Measurements from ENCODE around the gene IGSF9. TPM values are rescaled to one million over a fixed set of nuclear protein-coding genes. Genes with fewer than 3 reads are reported as not detected.
A peak's percentile ranks its signal among the peaks of the same experiment; 100 is the strongest.

Gene IGSF9
- total RNA-seq (2014; rRNA removed; shearing (Covaris generic)) (23.5 and 27.6 TPM in 2 replicates), polyA plus RNA-seq (2016; fragmentation: Nextera tagmentation; extraction: Ambion mirVana) (9.3 and 10.3 TPM in 2 replicates)
- long read RNA-seq, partial matches to known transcripts, result 1 of 2 reads
- long read RNA-seq, other reads (novel, unspliced or antisense), result 1 of 2 reads

- H3K9me2 ChIP-seq (ENCODE audit: insufficient read depth), result peaks cover 11% of the 10 kb centered on the region
- H2AFZ ChIP-seq, result peak within 1 kb of the TSS; percentile 89
- no peaks in the 10 kb centered on the region for H3K27me3 ChIP-seq (ENCODE audit: insufficient read depth)
- Mint-ChIP-seq H3K27me3 (ENCODE audit: insufficient read depth, low read depth, poor library complexity) (peaks cover 13% of the 10 kb centered on the region), H3K36me3 (ENCODE audit: low read depth) (peaks cover 13% of the 10 kb centered on the region), H3K9me3 (no peaks in the 10 kb centered on the region), H3K27ac (peak within 1 kb of the TSS; percentile 88), H3K4me3 (peak within 1 kb of the TSS; percentile 87), H3K4me1 (peaks cover 42% of the 10 kb centered on the region)
- TF ChIP-seq POLR2AphosphoS5 (IDR thresholded peaks at IDR 0.05; ENCODE audit: low read depth) (peak; percentile 73), EZH2 (IDR thresholded peaks at IDR 0.05; ENCODE audit: low read depth, unreplicated experiment) (no peak), JUNB (IDR thresholded peaks at IDR 0.05; ENCODE audit: unreplicated experiment) (no peak), EZH2phosphoT487 (IDR thresholded peaks at IDR 0.05; ENCODE audit: unreplicated experiment) (no peak), ZNF462 (CRISPR knock-in tag; IDR thresholded peaks at IDR 0.05) (peak; percentile 31; the same call in 1 of the 2 replicates), CREB1 (CRISPR knock-in tag; IDR thresholded peaks at IDR 0.05; ENCODE audit: low read depth) (peak; percentile 37; the same call in 1 of the 2 replicates), ZNF331 (CRISPR knock-in tag; IDR thresholded peaks at IDR 0.05; ENCODE audit: low read depth) (no peak), REST (IDR thresholded peaks at IDR 0.05; ENCODE audit: unreplicated experiment) (no peak), ZNF114 (CRISPR knock-in tag; IDR thresholded peaks at IDR 0.05) (no peak), NANOG (IDR thresholded peaks at IDR 0.05; ENCODE audit: borderline replicate concordance) (no peak), STAT1 (IDR thresholded peaks at IDR 0.05; ENCODE audit: unreplicated experiment) (no peak), ETS1 (IDR thresholded peaks at IDR 0.05) (peak; percentile 77), CTCF (conservative IDR thresholded peaks at IDR 0.05; ENCODE audit: low read depth in 2 of 2) (peak; percentile 40 to 65)
- no peaks in the 10 kb centered on the region for H4K20me1 ChIP-seq (replicated peaks; ENCODE audit: insufficient read depth)
- peaks cover 18% of the 10 kb centered on the region for H3K4me1 ChIP-seq (ENCODE audit: insufficient read depth)
- H3F3A ChIP-seq (replicated peaks; ENCODE audit: low read depth), result no peaks in the 10 kb centered on the region
- peak within 1 kb of the TSS; percentile 91; the same call in 1 of the 2 replicates for H3K27ac ChIP-seq (ENCODE audit: low read depth)
- H3K4me2 ChIP-seq, result peak within 1 kb of the TSS; percentile 81
- peak; percentile 97 for DNase-seq (ENCODE audit: low spot score)
- H3K36me3 ChIP-seq (ENCODE audit: insufficient read depth), result no peaks in the 10 kb centered on the region
- H3K4me3 ChIP-seq, result peak within 1 kb of the TSS; percentile 66
- H3K79me2 ChIP-seq (replicated peaks; ENCODE audit: insufficient read depth), result peaks cover 17% of the 10 kb centered on the region; the same call in 1 of the 2 replicates
- peak; percentile 86 for ATAC-seq
Measured at GRCh38 chr1:159945483-159946241, at the start of gene IGSF9. Gene IGSF9 (minus strand): TSS chr1:159945613. CDS start chr1:159943454, 2,159 bp downstream.
